D721Med (cell line): ENCODE measurements around the gene NFIA.

Experiments
- DNase-seq: peaks from one replicate; pipeline ENCODE4 v3.0.0; 2011; ENCODE audit warnings: low spot score; ENCODE audit not compliant: insufficient read length
- FAIRE-seq: peaks from 2 replicates; lab custom pipeline; 2011; peaks lifted over from hg19 to GRCh38; lab: Jason Lieb, UNC
- CTCF ChIP-seq: IDR thresholded peaks from 2 replicates; pipeline ENCODE4 v1.5.1; 2012; ENCODE audit warnings: mild to moderate bottlenecking, control low read depth; ENCODE audit not compliant: insufficient read depth; ENCODE audit errors: missing control alignments

The NFIA gene

GRCh38 chr1:61208172-61208571 is 125.8 kb downstream of the NFIA start:
- DNase-seq = no peak
- no peak for FAIRE-seq
- no peak for TF ChIP-seq CTCF

GRCh38 chr1:61208831-61209230 is 126.5 kb downstream of the NFIA start:
- DNase-seq = no peak
- TF ChIP-seq CTCF = no peak
- FAIRE-seq = no peak

GRCh38 chr1:61210435-61211154 is 128.2 kb downstream of the NFIA start:
- FAIRE-seq = no peak
- no peak for DNase-seq
- TF ChIP-seq CTCF = no peak

GRCh38 chr1:61213245-61214011 is 131.1 kb downstream of the NFIA start:
- FAIRE-seq (no peak), DNase-seq (no peak)
- no peak for TF ChIP-seq CTCF

- FAIRE-seq (no peak), DNase-seq (no peak)
- TF ChIP-seq CTCF = no peak
Observed at GRCh38 chr1:61215119-61215518, 132.8 kb downstream of the NFIA start.

- FAIRE-seq = no peak
- TF ChIP-seq CTCF = no peak
Observed at GRCh38 chr1:61215676-61216289, 133.4 kb downstream of the NFIA start.

GRCh38 chr1:61220536-61220935 is 138.2 kb downstream of the NFIA start:
- FAIRE-seq = no peak
- DNase-seq = no peak
- no peak for TF ChIP-seq CTCF

More at GRCh38 chr1:61215676-61216289, 133.4 kb downstream of the NFIA start:
- DNase-seq = no peak
